ENCODE data around the gene BRD4. TPM values are rescaled to one million over a fixed set of nuclear protein-coding genes. Genes with fewer than 3 reads are reported as not detected.
"Not testable (repeated sequence)": the region's sequence is repeated elsewhere in the genome, so short reads cannot be mapped to it uniquely, and the experiment has no call there.

Gene BRD4
- total RNA-seq, 4 donors from 2014 or later: 39.5 to 87.9 (median 61.2) TPM

DNA sequence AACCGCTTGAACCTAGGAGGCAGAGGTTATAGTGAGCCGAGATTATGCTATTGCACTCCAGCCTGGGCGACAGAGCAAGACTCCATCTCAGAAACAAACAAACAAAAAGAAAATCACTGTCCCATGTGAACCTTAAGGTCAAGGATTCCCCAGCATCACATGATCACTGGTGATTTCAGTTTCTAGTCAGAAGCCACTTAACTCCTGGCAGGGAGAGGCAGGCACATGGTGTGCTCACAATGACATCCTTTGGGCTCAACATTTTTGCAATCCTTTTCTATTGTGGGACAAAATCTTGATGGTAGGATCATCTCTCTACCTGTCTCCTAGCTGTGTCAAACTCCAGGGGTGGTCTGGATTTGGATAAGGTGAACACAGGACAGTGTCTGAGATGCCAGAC is 35.1 kb upstream of the BRD4 start:
- peaks cover 0 to 69% (median 35%) of the 10 kb centered on the region in 4 donors for H3K36me3 ChIP-seq
- 81 to 83% methylated on average over 1 to 3 of the region's 3 CpGs for WGBS, 2 donors (ENCODE audit: low coverage in 1 of 2)
- in situ Hi-C loops (cut with MboI; ENCODE audit: low pct_ligation_motif_present in 1 of 4, low pct_unique_long_range_greater_than_20kb in 1 of 4, low sequenced_read_pairs in 3 of 4): no loop called here

DNA sequence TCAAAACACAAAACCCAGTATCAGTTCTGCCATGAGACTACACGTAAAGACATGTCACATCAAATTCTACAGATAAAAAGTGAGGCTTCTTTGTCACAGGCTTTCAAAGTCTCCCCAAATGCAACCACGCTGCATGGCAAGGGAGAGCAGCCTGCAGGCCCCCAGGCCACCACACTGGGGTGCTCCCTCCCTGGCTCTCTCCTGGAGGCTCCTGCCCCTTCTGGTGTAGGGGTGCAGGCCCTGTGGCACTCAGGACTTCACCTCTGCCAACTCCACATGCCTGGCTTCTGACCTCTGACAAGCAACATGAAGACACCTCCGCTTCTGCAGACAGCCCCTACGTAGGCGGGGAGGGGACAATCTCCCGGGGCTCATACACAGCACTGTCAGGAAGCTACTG is 32.9 kb upstream of the BRD4 start:
- in situ Hi-C loops (cut with MboI; ENCODE audit: low pct_ligation_motif_present in 1 of 4, low pct_unique_long_range_greater_than_20kb in 1 of 4, low sequenced_read_pairs in 3 of 4): no loop called here
- H3K9me3 ChIP-seq: no peaks in the 10 kb centered on the region
- peaks cover 0 to 67% (median 32%) of the 10 kb centered on the region in 4 donors for H3K36me3 ChIP-seq

More for the DNA sequence above, 35.1 kb upstream of the BRD4 start:
- TF ChIP-seq POLR2AphosphoS5 (IDR thresholded peaks at IDR 0.05) (no peak), EP300 (IDR thresholded peaks at IDR 0.05; ENCODE audit: low read depth) (no peak), POLR2A (IDR thresholded peaks at IDR 0.05) (no peak)
- TF ChIP-seq, protein P1, sequence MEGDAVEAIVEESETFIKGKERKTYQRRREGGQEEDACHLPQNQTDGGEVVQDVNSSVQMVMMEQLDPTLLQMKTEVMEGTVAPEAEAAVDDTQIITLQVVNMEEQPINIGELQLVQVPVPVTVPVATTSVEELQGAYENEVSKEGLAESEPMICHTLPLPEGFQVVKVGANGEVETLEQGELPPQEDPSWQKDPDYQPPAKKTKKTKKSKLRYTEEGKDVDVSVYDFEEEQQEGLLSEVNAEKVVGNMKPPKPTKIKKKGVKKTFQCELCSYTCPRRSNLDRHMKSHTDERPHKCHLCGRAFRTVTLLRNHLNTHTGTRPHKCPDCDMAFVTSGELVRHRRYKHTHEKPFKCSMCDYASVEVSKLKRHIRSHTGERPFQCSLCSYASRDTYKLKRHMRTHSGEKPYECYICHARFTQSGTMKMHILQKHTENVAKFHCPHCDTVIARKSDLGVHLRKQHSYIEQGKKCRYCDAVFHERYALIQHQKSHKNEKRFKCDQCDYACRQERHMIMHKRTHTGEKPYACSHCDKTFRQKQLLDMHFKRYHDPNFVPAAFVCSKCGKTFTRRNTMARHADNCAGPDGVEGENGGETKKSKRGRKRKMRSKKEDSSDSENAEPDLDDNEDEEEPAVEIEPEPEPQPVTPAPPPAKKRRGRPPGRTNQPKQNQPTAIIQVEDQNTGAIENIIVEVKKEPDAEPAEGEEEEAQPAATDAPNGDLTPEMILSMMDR (IDR thresholded peaks at IDR 0.05): no peak
- no peaks in the 10 kb centered on the region for H3K27me3 ChIP-seq
- intact Hi-C loops (cut with DNase I; ENCODE audit: low total_unique reads): no loop called here
- H3K27ac ChIP-seq: peak overlapping the region in 1 of 4 donors; percentile 19
- no peaks in the 10 kb centered on the region for H3K4me1 ChIP-seq
- no peak for DNase-seq
- H3K4me3 ChIP-seq: no peak overlapping the region
- H3K9me3 ChIP-seq: no peaks in the 10 kb centered on the region

DNA sequence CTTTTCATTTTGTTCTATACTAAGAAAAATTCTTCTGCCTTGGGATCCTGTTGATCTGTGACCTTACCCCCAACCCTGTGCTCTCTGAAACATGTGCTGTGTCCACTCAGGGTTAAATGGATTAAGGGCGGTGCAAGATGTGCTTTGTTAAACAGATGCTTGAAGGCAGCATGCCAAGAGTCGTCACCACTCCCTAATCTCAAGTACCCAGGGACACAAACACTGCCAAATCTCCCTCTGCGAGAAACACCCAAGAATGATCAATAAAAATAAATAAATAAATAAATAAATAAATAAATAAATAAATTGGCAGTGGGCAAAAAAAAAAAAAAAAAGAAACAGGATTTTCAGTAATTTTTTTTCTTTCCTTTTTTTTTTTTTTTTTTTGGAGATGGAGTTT is 31.5 kb upstream of the BRD4 start:
- H3K36me3 ChIP-seq: peaks cover 0 to 66% (median 32%) of the 10 kb centered on the region in 4 donors
- DNase-seq; in situ Hi-C loops (cut with MboI; ENCODE audit: low pct_ligation_motif_present in 1 of 4, low pct_unique_long_range_greater_than_20kb in 1 of 4, low sequenced_read_pairs in 3 of 4); intact Hi-C loops (cut with DNase I; ENCODE audit: low total_unique reads); H3K27ac ChIP-seq; H3K9me3 ChIP-seq; H3K27me3 ChIP-seq; H3K4me3 ChIP-seq; H3K4me1 ChIP-seq: not testable (repeated sequence)
- WGBS, 2 donors (ENCODE audit: low coverage in 1 of 2): 46% methylated on average over 3 of the region's 3 CpGs; no CpG with 5 or more reads in 1 of the 2 donors

More for the DNA sequence above, 32.9 kb upstream of the BRD4 start:
- intact Hi-C loops (cut with DNase I; ENCODE audit: low total_unique reads): no loop called here
- H3K4me3 ChIP-seq: no peak overlapping the region
- WGBS, 2 donors (ENCODE audit: low coverage in 1 of 2): 82 to 94% methylated on average over 2 to 6 of the region's 6 CpGs
- DNase-seq: no peak
- no peaks in the 10 kb centered on the region for H3K27me3 ChIP-seq
- TF ChIP-seq POLR2AphosphoS5 (IDR thresholded peaks at IDR 0.05) (no peak), EP300 (IDR thresholded peaks at IDR 0.05; ENCODE audit: low read depth) (no peak), POLR2A (IDR thresholded peaks at IDR 0.05) (no peak)
- TF ChIP-seq, protein P1 (IDR thresholded peaks at IDR 0.05): no peak
- H3K4me1 ChIP-seq: no peaks in the 10 kb centered on the region
- H3K27ac ChIP-seq: no peak overlapping the region

DNA sequence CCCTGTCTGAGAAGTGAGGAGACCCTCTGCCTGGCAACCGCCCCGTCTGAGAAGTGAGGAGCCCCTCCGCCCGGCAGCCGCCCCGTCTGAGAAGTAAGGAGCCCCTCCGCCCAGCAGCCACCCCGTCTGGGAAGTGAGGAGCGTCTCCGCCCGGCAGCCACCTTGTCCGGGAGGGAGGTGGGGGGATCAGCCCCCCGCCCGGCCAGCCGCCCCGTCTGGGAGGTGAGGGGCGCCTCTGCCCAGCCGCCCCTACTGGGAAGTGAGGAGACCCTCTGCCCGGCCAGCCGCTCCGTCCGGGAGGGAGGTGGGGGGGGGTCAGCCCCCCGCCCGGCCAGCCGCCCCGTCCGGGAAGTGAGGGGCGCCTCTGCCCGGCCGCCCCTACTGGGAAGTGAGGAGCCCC is 30.7 kb upstream of the BRD4 start:
- DNase-seq; H3K27me3 ChIP-seq; H3K27ac ChIP-seq; in situ Hi-C loops (cut with MboI; ENCODE audit: low pct_ligation_motif_present in 1 of 4, low pct_unique_long_range_greater_than_20kb in 1 of 4, low sequenced_read_pairs in 3 of 4); H3K4me1 ChIP-seq; H3K4me3 ChIP-seq; intact Hi-C loops (cut with DNase I; ENCODE audit: low total_unique reads); H3K9me3 ChIP-seq: not testable (repeated sequence)
- H3K36me3 ChIP-seq: peaks cover 0 to 68% (median 32%) of the 10 kb centered on the region in 4 donors
- 100% methylated on average over 5 of the region's 30 CpGs; no CpG with 5 or more reads in 1 of the 2 donors for WGBS, 2 donors (ENCODE audit: low coverage in 1 of 2)

GRCh38 chr19:15360015-15360414 is 27.7 kb upstream of the BRD4 start:
- intact Hi-C loops (cut with DNase I; ENCODE audit: low total_unique reads); H3K4me3 ChIP-seq; DNase-seq; H3K27me3 ChIP-seq; H3K9me3 ChIP-seq; in situ Hi-C loops (cut with MboI; ENCODE audit: low pct_ligation_motif_present in 1 of 4, low pct_unique_long_range_greater_than_20kb in 1 of 4, low sequenced_read_pairs in 3 of 4); H3K4me1 ChIP-seq; H3K27ac ChIP-seq: not testable (repeated sequence)
- peaks cover 0 to 63% (median 28%) of the 10 kb centered on the region in 4 donors for H3K36me3 ChIP-seq
- 52 to 73% methylated on average over 2 to 4 of the region's 4 CpGs for WGBS, 2 donors (ENCODE audit: low coverage in 1 of 2)

- H3K4me1 ChIP-seq: no peaks in the 10 kb centered on the region
- no peaks in the 10 kb centered on the region for H3K27me3 ChIP-seq
- in situ Hi-C loops (cut with MboI; ENCODE audit: low pct_ligation_motif_present in 1 of 4, low pct_unique_long_range_greater_than_20kb in 1 of 4, low sequenced_read_pairs in 3 of 4): no loop called here
- TF ChIP-seq EP300 (IDR thresholded peaks at IDR 0.05; ENCODE audit: low read depth) (no peak), POLR2AphosphoS5 (IDR thresholded peaks at IDR 0.05) (no peak)
- DNase-seq: no peak
- H3K36me3 ChIP-seq: peaks cover 0 to 66% (median 29%) of the 10 kb centered on the region in 4 donors
- no peaks in the 10 kb centered on the region for H3K9me3 ChIP-seq
- no peak overlapping the region for H3K27ac ChIP-seq
- 80% methylated on average over 3 of the region's 3 CpGs; no CpG with 5 or more reads in 1 of the 2 donors for WGBS, 2 donors (ENCODE audit: low coverage in 1 of 2)
- no peak overlapping the region for H3K4me3 ChIP-seq
- intact Hi-C loops (cut with DNase I; ENCODE audit: low total_unique reads): no loop called here
Observed at GRCh38 chr19:15358918-15359317, 26.6 kb upstream of the BRD4 start.
